Heart right ventricle (tissue), 16 donors: Measurements from ENCODE around the gene AKR1C3. TPM values are rescaled to one million over a fixed set of nuclear protein-coding genes. Genes with fewer than 3 reads are reported as not detected.
"Not testable (repeated sequence)": the region's sequence is repeated elsewhere in the genome, so short reads cannot be mapped to it uniquely, and the experiment has no call there.

ENCODE experiments used
- ATAC-seq, 8 donors: fragments of 200-7000 bp; cut with Tn5 transposase; one replicate each; pipeline ENCODE4 v1.9.1; 2020; ENCODE audit warnings: mild to moderate bottlenecking in 8 of 8, moderate library complexity in 8 of 8, moderate number of reproducible peaks in 1 of 8
- DNase-seq, 2 donors: peaks; one replicate each; pipeline ENCODE4 v3.0.0-alpha.2; 2020
- H3K27ac ChIP-seq, 10 donors: fragments of 200-600 bp; sonication (generic) in 2 of 10; one replicate each; pipeline versions ENCODE4 v1.5.0 to v1.8.0; 2020 to 2022; ENCODE audit warnings: mild to moderate bottlenecking in 3 of 10
- H3K27me3 ChIP-seq, 7 donors: fragments of 200-600 bp; one replicate each; pipeline ENCODE4 v1.8.0; 2021 to 2022; ENCODE audit warnings: mild to moderate bottlenecking in 2 of 7
- H3K36me3 ChIP-seq, 9 donors: fragments of 200-600 bp; sonication (generic) in 1 of 9; one replicate each; pipeline versions ENCODE4 v1.5.0 to v1.8.0; 2020 to 2022; ENCODE audit warnings: mild to moderate bottlenecking in 2 of 9
- H3K4me1 ChIP-seq, 9 donors: fragments of 200-600 bp; sonication (generic) in 1 of 9; one replicate each; pipeline versions ENCODE4 v1.5.0 to v1.8.0; 2020 to 2022; ENCODE audit warnings: mild to moderate bottlenecking in 4 of 9
- H3K4me3 ChIP-seq, 10 donors: fragments of 200-600 bp; sonication (generic) in 2 of 10; one replicate each; pipeline versions ENCODE4 v1.5.0 to v1.8.0; 2020 to 2022; ENCODE audit warnings: mild to moderate bottlenecking in 7 of 10, moderate library complexity in 2 of 10
- H3K9me3 ChIP-seq, 11 donors: fragments of 200-600 bp in 10 of 11; sonication (generic) in 2 of 11; one replicate each; pipeline versions ENCODE4 v1.5.0 to v1.8.0; 2013 to 2022; ENCODE audit warnings: mild to moderate bottlenecking in 2 of 11, control low read depth in 1 of 11, moderate library complexity in 1 of 11
- CTCF ChIP-seq, 9 donors: fragments of 200-600 bp; sonication (generic) in 2 of 9; IDR thresholded peaks; one replicate each; pipeline versions ENCODE4 v1.5.0 to v1.8.0; 2021 to 2022; ENCODE audit warnings: antibody characterized with exemption in 9 of 9, mild to moderate bottlenecking in 5 of 9, moderate library complexity in 1 of 9
- WGBS, 2 donors: extraction: QIAGEN DNeasy Blood & Tissue Kit; methylation state at CpG; one replicate each; pipeline ENCODE4 v1.1.7; 2013; ENCODE audit warnings: inconsistent platforms in 1 of 2; 5-methylcytosine and 5-hydroxymethylcytosine counted together
- intact Hi-C, 10 donors: fragments of 100-400 bp; cut with DNase I; formaldehyde crosslinking; loops; one replicate each; pipeline versions ENCODE4 v1.11.1 to v1.14.2; 2022
- polyA plus RNA-seq, 2 donors: library from polyadenylated mRNA; stranded (reverse); fragments of 200-250 nt; gene quantifications; one replicate each; pipeline ENCODE4 v1.2.3, GENCODE V29; 2013
- total RNA-seq, 10 donors: library from RNA; stranded (reverse); fragmentation: NEBNext Ultra II Directional in 3 of 10; extraction: Animal tissue kit (Norgen Biotek cat#: 25700) in 3 of 10; gene quantifications; one replicate each; pipeline versions ENCODE4 v1.2.1 to v1.2.4, GENCODE V29; 2021 to 2023
- donor health status: Arrhythmogenic right ventricular cardiomyopathy.
- donor health status: ischemic (EF 13 %, LVEDD 7.1; RV severe dilation, severe dysfunction).
- donor health status: healthy with polysubstance abuse.
- donor health status: DM: no; HTN: yes; CAD: no.
- donor health status: DM: no; HTN: no; CAD: no.
- donor health status: ischemic (EF 25% LVEDD 6.9; RV normal size, moderate dysfunction).
- donor health status: ischemic (EF 25% LVEDD 5.7; RV mildly dilated, moderate dysfunction).
- donor health status: healthy.
- donor health status: DM: yes; HTN: yes; CAD: no.
- donor health status: Ischemic cardiomyopathy.
- donor health status: ischemic (EF 35%, LVEDD 5.7; RV mildly dilated, moderate dysfunction).
- donor health status: nonischemic (EF 11% LVEDD 7.7; RV severe dilation, severe dysfunction).
- donor health status: DM: yes; HTN: yes; CAD: no.
- donor health status: PGD.
- donor health status: ischemic (EF 29% LVEDD 5.4; RV normal size, mild dysfunction).
- donor health status: nonischemic (EF 23%, LVEDD 6.1; RV moderate dilation, normal function).

AKR1C3 gene
- total and polyA plus RNA-seq, 12 donors: 8.2 to 30.6 (median 19.0) TPM

- no peak for DNase-seq
- TF ChIP-seq CTCF (IDR thresholded peaks at IDR 0.05): no peak
- no peaks in the 10 kb centered on the region for H3K4me1 ChIP-seq
- no peaks in the 10 kb centered on the region for H3K27me3 ChIP-seq
- no peak overlapping the region for H3K27ac ChIP-seq
- 56 to 63% methylated on average over 3 of the region's 3 CpGs for WGBS, 2 donors
- intact Hi-C loops: no loop called here
- no peaks in the 10 kb centered on the region for H3K36me3 ChIP-seq
- H3K4me3 ChIP-seq: no peak overlapping the region
- peaks cover 0 to 11% (median 0%) of the 10 kb centered on the region in 11 donors for H3K9me3 ChIP-seq
- no peak for ATAC-seq
Observed at GRCh38 chr10:5117026-5117425, 22.8 kb downstream of the AKR1C3 start.

- DNase-seq, H3K27me3 ChIP-seq, H3K4me3 ChIP-seq, H3K36me3 ChIP-seq, ATAC-seq, intact Hi-C loops, H3K4me1 ChIP-seq, H3K27ac ChIP-seq: not testable (repeated sequence)
- WGBS, 2 donors: 81 to 84% methylated on average over 5 of the region's 5 CpGs
- peaks cover 0 to 11% (median 0%) of the 10 kb centered on the region in 11 donors for H3K9me3 ChIP-seq
Observed at GRCh38 chr10:5119997-5120396, 25.8 kb downstream of the AKR1C3 start.

GRCh38 chr10:5123886-5124285 lies 29.7 kb downstream of the AKR1C3 start:
- no peak for DNase-seq
- intact Hi-C loops: no loop called here
- TF ChIP-seq CTCF (IDR thresholded peaks at IDR 0.05): no peak
- Histone ChIP-seq H3K4me1 (no peaks in the 10 kb centered on the region), H3K27me3 (no peaks in the 10 kb centered on the region), H3K9me3 (peaks cover 0 to 26% (median 8%) of the 10 kb centered on the region in 11 donors), H3K36me3 (no peaks in the 10 kb centered on the region), H3K27ac (no peak overlapping the region), H3K4me3 (no peak overlapping the region)
- ATAC-seq: no peak

- DNase-seq (no peak), ATAC-seq (no peak)
- no peaks in the 10 kb centered on the region for H3K27me3 ChIP-seq
- no peak overlapping the region for H3K27ac ChIP-seq
- peaks cover 0 to 20% (median 8%) of the 10 kb centered on the region in 11 donors for H3K9me3 ChIP-seq
- intact Hi-C loops: no loop called here
- TF ChIP-seq CTCF (IDR thresholded peaks at IDR 0.05): no peak
- H3K4me3 ChIP-seq: no peak overlapping the region
- H3K4me1 ChIP-seq: no peaks in the 10 kb centered on the region
- 69 to 90% methylated on average over 3 of the region's 3 CpGs for WGBS, 2 donors
- no peaks in the 10 kb centered on the region for H3K36me3 ChIP-seq
Observed at GRCh38 chr10:5125315-5126044, 31.3 kb downstream of the AKR1C3 start.

- DNase-seq (no peak), ATAC-seq (no peak)
- no peak overlapping the region for H3K4me3 ChIP-seq
- H3K4me1 ChIP-seq: no peaks in the 10 kb centered on the region
- 77 to 82% methylated on average over 2 of the region's 2 CpGs for WGBS, 2 donors
- H3K36me3 ChIP-seq: peaks cover 0 to 15% (median 0%) of the 10 kb centered on the region in 9 donors
- H3K27ac ChIP-seq: no peak overlapping the region
- H3K27me3 ChIP-seq: no peaks in the 10 kb centered on the region
- peaks cover 0 to 41% (median 21%) of the 10 kb centered on the region in 11 donors for H3K9me3 ChIP-seq
- intact Hi-C loops: no loop called here
- no peak for TF ChIP-seq CTCF (IDR thresholded peaks at IDR 0.05)
Observed at GRCh38 chr10:5135581-5135980, 41.4 kb downstream of the AKR1C3 start.
